Left ventricle myocardium inferior (tissue), 1 donor: ENCODE data around the gene GRID1. TPM values are rescaled to one million over a fixed set of nuclear protein-coding genes. Genes with fewer than 3 reads are reported as not detected.

Experiments used
- DNase-seq: peaks from one replicate; pipeline ENCODE4 v3.0.0-alpha.2; 2020
- H3K27ac ChIP-seq: fragments of 200-600 bp; replicated peaks from 2 replicates; pipeline ENCODE4 v1.8.0; 2021
- H3K27me3 ChIP-seq: fragments of 200-600 bp; 2 replicates; pipeline ENCODE4 v1.8.0; 2021; ENCODE audit warnings: low read depth
- H3K36me3 ChIP-seq: fragments of 200-600 bp; 2 replicates; pipeline ENCODE4 v1.8.0; 2021
- H3K4me1 ChIP-seq: fragments of 200-600 bp; 2 replicates; pipeline ENCODE4 v1.8.0; 2021
- H3K4me3 ChIP-seq: fragments of 200-600 bp; 2 replicates; pipeline ENCODE4 v1.8.0; 2021; ENCODE audit warnings: mild to moderate bottlenecking, moderate library complexity
- H3K9me3 ChIP-seq: fragments of 200-600 bp; replicated peaks from 2 replicates; pipeline ENCODE4 v1.8.0; 2021
- intact Hi-C: fragments of 100-400 bp; cut with micrococcal nuclease; formaldehyde crosslinking; loops from one replicate; pipeline ENCODE4 v1.11.0; 2022
- total RNA-seq: library from RNA; stranded (reverse); fragmentation: NEBNext Ultra II Directional; extraction: Animal tissue kit (Norgen Biotek cat#: 25700); gene quantifications from one replicate; pipeline ENCODE4 v1.2.1, GENCODE V29; 2021
- TF ChIP-seq, protein P1 (sequence below): fragments of 200-600 bp; IDR thresholded peaks from 2 replicates; pipeline ENCODE4 v1.8.0; 2021; ENCODE audit warnings: antibody characterized with exemption, mild to moderate bottlenecking, borderline replicate concordance
- donor health status: DM: no; HTN: yes; CAD: no; lungs with severe emphysema.

GRID1 gene
- total RNA-seq, 1 donor from 2014 or later: 1.6 TPM

- no peak for DNase-seq
- no peak overlapping the region for H3K27ac ChIP-seq
- H3K27me3 ChIP-seq: peaks cover 39% of the 10 kb centered on the region
- H3K36me3 ChIP-seq: no peaks in the 10 kb centered on the region
- H3K4me1 ChIP-seq: peaks cover 4% of the 10 kb centered on the region
- no peaks in the 10 kb centered on the region for H3K9me3 ChIP-seq
- intact Hi-C loops: no loop called here
- no peak overlapping the region for H3K4me3 ChIP-seq
- TF ChIP-seq, protein P1, sequence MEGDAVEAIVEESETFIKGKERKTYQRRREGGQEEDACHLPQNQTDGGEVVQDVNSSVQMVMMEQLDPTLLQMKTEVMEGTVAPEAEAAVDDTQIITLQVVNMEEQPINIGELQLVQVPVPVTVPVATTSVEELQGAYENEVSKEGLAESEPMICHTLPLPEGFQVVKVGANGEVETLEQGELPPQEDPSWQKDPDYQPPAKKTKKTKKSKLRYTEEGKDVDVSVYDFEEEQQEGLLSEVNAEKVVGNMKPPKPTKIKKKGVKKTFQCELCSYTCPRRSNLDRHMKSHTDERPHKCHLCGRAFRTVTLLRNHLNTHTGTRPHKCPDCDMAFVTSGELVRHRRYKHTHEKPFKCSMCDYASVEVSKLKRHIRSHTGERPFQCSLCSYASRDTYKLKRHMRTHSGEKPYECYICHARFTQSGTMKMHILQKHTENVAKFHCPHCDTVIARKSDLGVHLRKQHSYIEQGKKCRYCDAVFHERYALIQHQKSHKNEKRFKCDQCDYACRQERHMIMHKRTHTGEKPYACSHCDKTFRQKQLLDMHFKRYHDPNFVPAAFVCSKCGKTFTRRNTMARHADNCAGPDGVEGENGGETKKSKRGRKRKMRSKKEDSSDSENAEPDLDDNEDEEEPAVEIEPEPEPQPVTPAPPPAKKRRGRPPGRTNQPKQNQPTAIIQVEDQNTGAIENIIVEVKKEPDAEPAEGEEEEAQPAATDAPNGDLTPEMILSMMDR: no peak
Observed at GRCh38 chr10:86325158-86325557, 41.4 kb downstream of the GRID1 start.

DNA sequence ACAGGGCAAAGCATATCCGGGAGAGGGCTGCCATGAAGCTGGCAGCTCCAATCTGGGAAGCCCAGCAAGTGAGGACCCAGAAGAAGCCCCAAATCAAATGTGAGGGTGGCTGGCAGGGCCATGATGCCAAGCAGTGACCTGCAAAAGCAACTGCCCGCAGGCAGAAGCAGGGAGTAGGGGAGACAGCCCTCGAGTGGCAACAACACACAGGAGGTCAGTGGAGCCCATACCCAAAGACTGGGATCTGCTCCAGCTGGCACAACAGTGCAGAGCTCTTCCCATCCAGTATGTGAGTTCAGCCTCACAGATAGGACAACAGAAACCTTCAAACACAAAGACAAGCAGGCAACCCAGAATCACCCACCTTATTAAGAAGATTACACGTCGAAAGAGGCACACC, 45.0 kb downstream of the GRID1 start:
- DNase-seq: no peak
- TF ChIP-seq, protein P1: no peak
- intact Hi-C loops: no loop called here
- no peaks in the 10 kb centered on the region for H3K9me3 ChIP-seq
- no peak overlapping the region for H3K27ac ChIP-seq
- H3K4me1 ChIP-seq: peaks cover 4% of the 10 kb centered on the region
- peaks cover 63% of the 10 kb centered on the region for H3K27me3 ChIP-seq
- no peaks in the 10 kb centered on the region for H3K36me3 ChIP-seq
- H3K4me3 ChIP-seq: no peak overlapping the region

DNA sequence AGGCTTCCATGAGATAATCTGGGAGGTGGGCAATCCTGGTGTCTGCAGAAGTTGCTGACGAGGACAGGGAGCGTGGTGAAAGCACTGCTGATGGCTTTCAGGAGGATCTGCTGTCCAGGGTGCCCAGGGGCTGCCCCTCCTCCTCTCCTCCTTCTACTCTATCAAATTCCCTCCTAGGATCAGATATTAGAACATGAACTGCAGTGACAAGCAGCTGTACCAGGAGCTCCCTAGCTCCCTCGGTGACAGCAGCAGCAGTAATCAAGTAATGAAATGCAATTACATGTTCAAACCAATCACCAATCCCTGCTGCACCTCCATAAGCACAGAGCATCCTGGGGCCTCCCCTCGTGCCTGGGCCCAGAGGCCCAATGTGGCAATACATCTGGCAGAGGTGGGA, 46.9 kb downstream of the GRID1 start:
- no peak overlapping the region for H3K4me3 ChIP-seq
- TF ChIP-seq, protein P1: no peak
- H3K36me3 ChIP-seq: no peaks in the 10 kb centered on the region
- DNase-seq: no peak
- peaks cover 4% of the 10 kb centered on the region for H3K4me1 ChIP-seq
- intact Hi-C loops: no loop called here
- H3K9me3 ChIP-seq: no peaks in the 10 kb centered on the region
- H3K27ac ChIP-seq: no peak overlapping the region
- peaks cover 65% of the 10 kb centered on the region for H3K27me3 ChIP-seq

DNA sequence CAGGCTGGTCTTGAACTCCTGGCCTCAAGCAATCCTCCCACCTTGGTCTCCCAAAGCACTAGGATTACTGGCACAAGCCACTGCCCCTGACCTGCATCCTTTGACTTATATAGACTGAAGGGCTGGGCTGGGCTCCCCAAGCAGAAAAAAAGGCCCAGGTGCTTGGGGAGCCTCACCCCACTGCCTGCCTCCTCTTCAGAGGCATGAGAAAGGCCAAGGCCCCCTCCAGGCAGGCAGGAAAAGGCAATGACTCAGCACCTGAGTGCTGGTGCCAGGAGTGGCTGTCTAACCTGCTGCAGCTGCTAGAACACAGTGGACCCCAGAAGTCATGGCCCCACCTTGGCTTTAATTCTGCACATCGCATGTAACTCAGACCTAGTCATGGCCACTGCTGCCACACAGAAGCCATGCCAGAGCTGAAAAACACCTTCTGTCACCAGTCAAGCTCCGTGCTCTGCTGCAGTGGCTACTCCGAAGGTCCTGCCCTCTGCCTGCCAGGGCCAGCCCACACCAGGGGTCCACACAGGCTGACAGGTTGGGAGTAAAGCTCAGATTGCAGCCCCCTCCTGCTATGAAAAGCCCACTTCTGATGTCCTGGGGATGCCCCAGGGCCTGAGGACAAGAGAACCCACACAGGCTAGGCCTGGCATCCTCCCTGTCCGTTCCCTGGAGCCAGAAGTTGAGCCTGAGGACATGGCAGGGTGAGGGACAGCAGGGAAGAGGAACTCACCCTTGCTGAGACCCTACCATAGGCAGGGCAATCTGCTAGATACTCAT, 48.5 kb downstream of the GRID1 start:
- Histone ChIP-seq H3K36me3 (no peaks in the 10 kb centered on the region), H3K4me1 (peaks cover 4% of the 10 kb centered on the region), H3K27me3 (peaks cover 54% of the 10 kb centered on the region), H3K27ac (no peak overlapping the region), H3K4me3 (no peak overlapping the region), H3K9me3 (no peaks in the 10 kb centered on the region)
- no peak for DNase-seq
- intact Hi-C loops: no loop called here
- TF ChIP-seq, protein P1: no peak

DNA sequence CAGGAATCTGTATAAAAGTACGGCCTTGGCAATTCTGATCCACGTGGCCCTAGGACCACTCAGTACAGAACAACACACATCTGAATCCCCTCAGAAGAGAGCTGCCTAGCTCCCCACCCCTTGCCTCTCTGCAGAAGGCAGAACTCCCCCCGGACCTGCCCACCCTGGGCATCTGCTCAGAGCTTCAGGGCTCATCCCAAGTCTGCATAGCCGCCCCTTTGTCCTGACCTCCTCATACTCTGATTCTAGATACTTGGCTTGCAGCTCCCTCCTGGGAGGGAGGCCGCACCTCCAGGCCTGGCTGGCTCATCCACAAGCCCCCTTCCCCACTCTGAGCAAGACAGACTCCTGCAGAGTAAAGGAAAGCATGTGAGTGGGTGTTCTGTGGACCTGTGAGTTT, 49.6 kb downstream of the GRID1 start:
- Histone ChIP-seq H3K9me3 (no peaks in the 10 kb centered on the region), H3K27me3 (peaks cover 42% of the 10 kb centered on the region), H3K27ac (no peak overlapping the region), H3K4me1 (peaks cover 4% of the 10 kb centered on the region), H3K36me3 (no peaks in the 10 kb centered on the region), H3K4me3 (no peak overlapping the region)
- no peak for DNase-seq
- intact Hi-C loops: no loop called here
- TF ChIP-seq, protein P1: no peak
